Parathyroid adenoma (tissue), 2 donors: ENCODE data around the gene IMMP2L.
"Not testable (repeated sequence)": the region's sequence is repeated elsewhere in the genome, so short reads cannot be mapped to it uniquely, and the experiment has no call there.

Experiments
- H2AFZ ChIP-seq: fragments of 300-600 bp; sonication (generic); one replicate; pipeline ENCODE4 v1.7.0; 2017; ENCODE audit warnings: antibody characterized with exemption, mild to moderate bottlenecking
- H3K27ac ChIP-seq: fragments of 300-600 bp; sonication (generic); one replicate; pipeline ENCODE4 v1.7.0; 2017
- H3K27me3 ChIP-seq: fragments of 300-600 bp; sonication (generic); one replicate; pipeline ENCODE4 v1.7.0; 2017; ENCODE audit warnings: low read length; ENCODE audit not compliant: control insufficient read depth, insufficient read depth
- H3K36me3 ChIP-seq: fragments of 300-600 bp; sonication (generic); one replicate; pipeline ENCODE4 v1.7.0; 2017; ENCODE audit warnings: low read length; ENCODE audit not compliant: control insufficient read depth, insufficient read depth
- H3K4me1 ChIP-seq: fragments of 300-600 bp; sonication (generic); one replicate; pipeline ENCODE4 v1.7.0; 2017; ENCODE audit warnings: control low read depth
- H3K4me2 ChIP-seq: fragments of 300-600 bp; sonication (generic); one replicate; pipeline ENCODE4 v1.7.0; 2017; ENCODE audit warnings: low read length
- H3K4me3 ChIP-seq: fragments of 300-600 bp; sonication (generic); one replicate; pipeline ENCODE4 v1.7.0; 2017; ENCODE audit warnings: low read depth, low read length
- H3K79me2 ChIP-seq: fragments of 300-600 bp; sonication (generic); one replicate; pipeline ENCODE4 v1.7.0; 2017; ENCODE audit warnings: control low read depth
- H3K9ac ChIP-seq: fragments of 300-600 bp; sonication (generic); one replicate; pipeline ENCODE4 v1.7.0; 2017; ENCODE audit warnings: mild to moderate bottlenecking
- H3K9me3 ChIP-seq: fragments of 300-600 bp; sonication (generic); one replicate; pipeline ENCODE4 v1.7.0; 2017; ENCODE audit warnings: low read length; ENCODE audit not compliant: control insufficient read depth
- TF ChIP-seq, protein P1 (sequence below): fragments of 300-600 bp; sonication (generic); IDR thresholded peaks from one replicate; pipeline ENCODE4 v1.7.0; 2017; ENCODE audit warnings: antibody characterized with exemption, mild to moderate bottlenecking
- donor health status: primary hyperparathyroidism.

Gene IMMP2L

DNA sequence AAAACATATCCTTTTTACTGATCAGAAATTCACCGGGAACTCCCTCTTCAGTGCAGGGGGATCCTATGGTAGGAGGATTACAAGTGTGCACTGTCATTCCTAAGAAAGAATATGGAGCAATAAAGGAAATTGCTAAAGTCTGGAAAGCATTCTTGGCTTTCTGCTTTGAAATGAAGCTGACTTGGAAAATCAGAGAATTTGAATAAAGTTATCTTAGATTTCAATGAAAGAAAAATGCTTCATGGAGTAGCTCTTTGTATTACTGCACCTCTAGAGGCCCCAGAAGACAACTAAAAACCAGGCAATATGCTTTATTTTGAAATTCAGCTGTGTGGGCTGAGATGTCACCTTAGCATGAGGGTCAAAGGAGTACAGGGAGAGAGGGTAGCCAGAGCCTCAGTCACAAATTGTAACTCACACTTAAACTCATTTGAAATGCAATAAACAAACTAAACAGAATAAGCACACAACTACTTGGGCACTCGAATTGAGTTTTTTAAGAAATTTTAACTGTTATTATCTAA is 102.5 kb downstream of the IMMP2L start:
- Histone ChIP-seq H3K9me3 (no peaks in the 10 kb centered on the region), H3K27ac (no peak overlapping the region), H3K4me3 (no peak overlapping the region), H3K9ac (no peak overlapping the region), H3K4me2 (no peak overlapping the region), H3K27me3 (no peaks in the 10 kb centered on the region), H2AFZ (peak overlapping the region; percentile 14), H3K4me1 (peaks cover 4% of the 10 kb centered on the region), H3K36me3 (no peaks in the 10 kb centered on the region), H3K79me2 (no peaks in the 10 kb centered on the region)
- TF ChIP-seq, protein P1, sequence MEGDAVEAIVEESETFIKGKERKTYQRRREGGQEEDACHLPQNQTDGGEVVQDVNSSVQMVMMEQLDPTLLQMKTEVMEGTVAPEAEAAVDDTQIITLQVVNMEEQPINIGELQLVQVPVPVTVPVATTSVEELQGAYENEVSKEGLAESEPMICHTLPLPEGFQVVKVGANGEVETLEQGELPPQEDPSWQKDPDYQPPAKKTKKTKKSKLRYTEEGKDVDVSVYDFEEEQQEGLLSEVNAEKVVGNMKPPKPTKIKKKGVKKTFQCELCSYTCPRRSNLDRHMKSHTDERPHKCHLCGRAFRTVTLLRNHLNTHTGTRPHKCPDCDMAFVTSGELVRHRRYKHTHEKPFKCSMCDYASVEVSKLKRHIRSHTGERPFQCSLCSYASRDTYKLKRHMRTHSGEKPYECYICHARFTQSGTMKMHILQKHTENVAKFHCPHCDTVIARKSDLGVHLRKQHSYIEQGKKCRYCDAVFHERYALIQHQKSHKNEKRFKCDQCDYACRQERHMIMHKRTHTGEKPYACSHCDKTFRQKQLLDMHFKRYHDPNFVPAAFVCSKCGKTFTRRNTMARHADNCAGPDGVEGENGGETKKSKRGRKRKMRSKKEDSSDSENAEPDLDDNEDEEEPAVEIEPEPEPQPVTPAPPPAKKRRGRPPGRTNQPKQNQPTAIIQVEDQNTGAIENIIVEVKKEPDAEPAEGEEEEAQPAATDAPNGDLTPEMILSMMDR = no peak

DNA sequence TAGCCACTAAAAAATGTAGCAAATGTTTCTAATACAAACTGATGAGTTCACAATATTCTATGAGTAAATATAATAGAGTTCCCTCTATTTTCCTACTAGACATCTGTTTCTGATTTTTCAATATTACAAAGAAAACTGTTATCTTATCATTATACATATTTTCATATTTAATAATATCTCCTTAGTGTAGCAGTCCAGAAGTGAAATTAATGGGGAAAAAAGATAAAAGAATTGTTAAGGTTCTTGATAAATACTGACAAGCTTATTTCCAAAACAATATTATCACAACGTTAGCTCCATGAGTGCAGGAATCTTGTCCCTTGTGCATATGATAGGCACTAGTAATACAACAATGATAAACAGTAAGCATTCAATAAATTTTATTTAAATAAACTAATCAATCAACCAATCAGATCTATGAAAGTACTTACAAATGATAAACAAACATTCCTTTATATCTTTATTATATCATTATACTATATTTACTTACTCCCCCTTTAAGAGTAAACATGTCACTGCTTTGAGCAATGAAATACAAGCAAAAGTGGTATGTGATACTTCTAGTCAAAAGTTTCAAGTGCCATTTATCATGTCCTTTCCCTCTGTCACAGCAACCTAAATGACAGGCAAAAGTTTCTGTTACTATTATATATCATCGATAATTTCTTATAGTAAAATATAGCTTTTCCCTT is 103.1 kb downstream of the IMMP2L start:
- no peak overlapping the region for H3K9ac ChIP-seq
- H3K27ac ChIP-seq = no peak overlapping the region
- H3K4me1 ChIP-seq = peaks cover 4% of the 10 kb centered on the region
- no peaks in the 10 kb centered on the region for H3K79me2 ChIP-seq
- no peaks in the 10 kb centered on the region for H3K27me3 ChIP-seq
- H3K4me3 ChIP-seq = no peak overlapping the region
- H3K9me3 ChIP-seq = no peaks in the 10 kb centered on the region
- H3K36me3 ChIP-seq = no peaks in the 10 kb centered on the region
- no peak overlapping the region for H2AFZ ChIP-seq
- no peak overlapping the region for H3K4me2 ChIP-seq
- TF ChIP-seq, protein P1 = no peak

DNA sequence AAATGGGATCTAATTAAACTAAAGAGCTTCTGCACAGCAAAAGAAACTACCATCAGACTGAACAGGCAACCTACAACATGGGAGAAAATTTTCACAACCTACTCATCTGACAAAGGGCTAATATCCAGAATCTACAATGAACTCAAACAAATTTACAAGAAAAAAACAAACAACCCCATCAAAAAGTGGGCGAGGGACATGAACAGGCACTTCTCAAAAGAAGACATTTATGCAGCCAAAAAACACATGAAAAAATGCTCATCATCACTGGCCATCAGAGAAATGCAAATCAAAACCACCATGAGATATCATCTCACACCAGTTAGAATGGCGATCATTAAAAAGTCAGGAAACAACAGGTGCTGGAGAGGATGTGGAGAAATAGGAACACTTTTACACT is 111.6 kb downstream of the IMMP2L start:
- not testable (repeated sequence) for H3K27me3 ChIP-seq, H3K4me3 ChIP-seq, H3K27ac ChIP-seq, H3K4me2 ChIP-seq, H3K4me1 ChIP-seq, H3K36me3 ChIP-seq, H3K79me2 ChIP-seq, H3K9me3 ChIP-seq, H2AFZ ChIP-seq, H3K9ac ChIP-seq

DNA sequence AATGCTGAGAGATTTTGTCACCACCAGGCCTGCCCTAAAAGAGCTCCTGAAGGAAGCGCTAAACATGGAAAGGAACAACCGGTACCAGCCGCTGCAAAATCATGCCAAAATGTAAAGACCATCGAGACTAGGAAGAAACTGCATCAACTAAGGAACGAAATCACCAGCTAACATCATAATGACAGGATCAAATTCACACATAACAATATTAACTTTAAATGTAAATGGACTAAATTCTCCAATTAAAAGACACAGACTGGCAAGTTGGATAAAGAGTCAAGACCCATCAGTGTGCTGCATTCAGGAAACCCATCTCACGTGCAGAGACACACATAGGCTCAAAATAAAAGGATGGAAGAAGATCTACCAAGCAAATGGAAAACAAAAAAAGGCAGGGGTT is 114.8 kb downstream of the IMMP2L start:
- H3K9ac ChIP-seq, H3K4me1 ChIP-seq, H3K4me2 ChIP-seq, H3K4me3 ChIP-seq, H3K9me3 ChIP-seq, H3K36me3 ChIP-seq, H2AFZ ChIP-seq, H3K27ac ChIP-seq, H3K27me3 ChIP-seq, H3K79me2 ChIP-seq: not testable (repeated sequence)

DNA sequence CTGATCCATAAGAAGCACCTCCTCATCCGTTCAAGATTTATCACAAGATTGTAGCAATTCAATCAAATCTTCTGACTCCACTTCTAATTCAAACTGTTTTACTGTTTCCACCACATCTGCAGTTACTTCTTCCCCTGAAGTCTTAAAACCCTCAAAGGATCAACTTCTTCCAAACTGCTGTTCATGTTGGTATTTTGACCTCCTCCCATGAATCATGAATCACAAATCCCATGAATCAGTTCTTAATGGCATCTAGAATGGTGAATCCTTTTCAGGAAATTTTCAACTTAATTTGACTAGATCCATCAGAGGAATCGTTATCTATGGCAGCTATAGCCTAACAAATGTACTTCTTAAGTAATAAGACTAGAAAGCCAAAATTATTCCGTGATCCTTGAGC is 122.3 kb downstream of the IMMP2L start:
- Histone ChIP-seq H3K9ac (no peak overlapping the region), H3K4me2 (no peak overlapping the region), H3K36me3 (no peaks in the 10 kb centered on the region), H3K9me3 (no peaks in the 10 kb centered on the region), H3K4me3 (no peak overlapping the region), H3K79me2 (no peaks in the 10 kb centered on the region), H3K4me1 (no peaks in the 10 kb centered on the region), H3K27ac (no peak overlapping the region), H2AFZ (no peak overlapping the region), H3K27me3 (no peaks in the 10 kb centered on the region)
- TF ChIP-seq, protein P1 = no peak
